Astrocyte (in vitro differentiated cells and primary cell): Measurements from ENCODE around the gene LRRC27.

Experiments
- EZH2 ChIP-seq: IDR thresholded peaks from 2 replicates; pipeline ENCODE4 v1.6.1; 2012; ENCODE audit warnings: mild to moderate bottlenecking, low read length, inconsistent platforms; ENCODE audit not compliant: insufficient read depth
- TF ChIP-seq, protein P1 (sequence below): IDR thresholded peaks from 2 replicates; pipeline ENCODE4 v1.5.1; 2011; ENCODE audit warnings: low read depth, mild to moderate bottlenecking, inconsistent platforms, low read length, moderate library complexity; ENCODE audit not compliant: insufficient read depth

DNA sequence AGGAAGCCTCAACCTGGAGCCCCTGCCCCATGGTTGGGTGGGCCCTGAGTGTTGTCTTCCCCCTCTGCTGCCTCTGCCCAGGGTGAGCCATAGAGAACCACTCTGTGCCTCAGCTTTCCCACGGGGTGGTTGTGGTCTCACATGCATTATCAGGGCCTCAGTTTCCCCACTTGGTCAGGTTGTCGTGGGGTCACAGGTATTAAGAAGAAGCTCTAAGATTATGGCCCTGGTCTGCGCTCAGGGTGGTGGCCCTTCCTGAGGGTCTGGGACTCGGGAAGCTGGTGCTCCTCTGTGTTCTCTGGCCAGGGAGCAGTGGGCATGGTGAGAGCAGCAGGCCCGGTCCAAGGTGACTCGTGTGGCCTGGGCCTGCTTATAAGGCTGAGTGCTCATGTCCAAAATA, 17.8 kb downstream of the LRRC27 start:
- TF ChIP-seq, protein P1, sequence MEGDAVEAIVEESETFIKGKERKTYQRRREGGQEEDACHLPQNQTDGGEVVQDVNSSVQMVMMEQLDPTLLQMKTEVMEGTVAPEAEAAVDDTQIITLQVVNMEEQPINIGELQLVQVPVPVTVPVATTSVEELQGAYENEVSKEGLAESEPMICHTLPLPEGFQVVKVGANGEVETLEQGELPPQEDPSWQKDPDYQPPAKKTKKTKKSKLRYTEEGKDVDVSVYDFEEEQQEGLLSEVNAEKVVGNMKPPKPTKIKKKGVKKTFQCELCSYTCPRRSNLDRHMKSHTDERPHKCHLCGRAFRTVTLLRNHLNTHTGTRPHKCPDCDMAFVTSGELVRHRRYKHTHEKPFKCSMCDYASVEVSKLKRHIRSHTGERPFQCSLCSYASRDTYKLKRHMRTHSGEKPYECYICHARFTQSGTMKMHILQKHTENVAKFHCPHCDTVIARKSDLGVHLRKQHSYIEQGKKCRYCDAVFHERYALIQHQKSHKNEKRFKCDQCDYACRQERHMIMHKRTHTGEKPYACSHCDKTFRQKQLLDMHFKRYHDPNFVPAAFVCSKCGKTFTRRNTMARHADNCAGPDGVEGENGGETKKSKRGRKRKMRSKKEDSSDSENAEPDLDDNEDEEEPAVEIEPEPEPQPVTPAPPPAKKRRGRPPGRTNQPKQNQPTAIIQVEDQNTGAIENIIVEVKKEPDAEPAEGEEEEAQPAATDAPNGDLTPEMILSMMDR, result no peak
- no peak for TF ChIP-seq EZH2
